ENCODE measurements around the gene TBL1X. TPM values are rescaled to one million over a fixed set of nuclear protein-coding genes. Genes with fewer than 3 reads are reported as not detected.

Gene TBL1X
- total and polyA plus RNA-seq, 7 donors = 2.0 to 17.6 (median 7.8) TPM

DNA sequence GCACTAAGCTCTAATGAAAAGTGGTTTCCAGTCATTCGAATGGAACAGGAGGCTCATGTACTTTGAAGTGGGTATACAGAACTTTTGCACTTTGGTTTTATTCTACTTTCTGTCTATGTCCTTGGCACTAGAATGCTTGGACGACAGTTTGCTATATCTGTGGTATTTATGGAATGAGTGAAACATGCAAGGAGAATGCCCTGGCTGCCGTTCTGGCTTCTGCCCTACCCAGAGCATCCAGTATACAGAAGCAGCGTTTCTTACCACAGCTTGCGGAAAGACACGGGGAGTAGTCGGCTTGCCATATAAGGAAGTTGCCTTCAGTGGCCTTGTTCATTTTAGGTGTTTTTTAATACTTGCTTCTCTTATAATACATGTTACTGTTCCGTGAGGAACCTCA, 98.0 kb downstream of the TBL1X start:
- H3K27ac ChIP-seq = no peak overlapping the region
- H3K9me3 ChIP-seq = no peaks in the 10 kb centered on the region
- H3K4me3 ChIP-seq = no peak overlapping the region
- intact Hi-C loops (cut with DNase I) = no loop called here
- TF ChIP-seq, protein P1, sequence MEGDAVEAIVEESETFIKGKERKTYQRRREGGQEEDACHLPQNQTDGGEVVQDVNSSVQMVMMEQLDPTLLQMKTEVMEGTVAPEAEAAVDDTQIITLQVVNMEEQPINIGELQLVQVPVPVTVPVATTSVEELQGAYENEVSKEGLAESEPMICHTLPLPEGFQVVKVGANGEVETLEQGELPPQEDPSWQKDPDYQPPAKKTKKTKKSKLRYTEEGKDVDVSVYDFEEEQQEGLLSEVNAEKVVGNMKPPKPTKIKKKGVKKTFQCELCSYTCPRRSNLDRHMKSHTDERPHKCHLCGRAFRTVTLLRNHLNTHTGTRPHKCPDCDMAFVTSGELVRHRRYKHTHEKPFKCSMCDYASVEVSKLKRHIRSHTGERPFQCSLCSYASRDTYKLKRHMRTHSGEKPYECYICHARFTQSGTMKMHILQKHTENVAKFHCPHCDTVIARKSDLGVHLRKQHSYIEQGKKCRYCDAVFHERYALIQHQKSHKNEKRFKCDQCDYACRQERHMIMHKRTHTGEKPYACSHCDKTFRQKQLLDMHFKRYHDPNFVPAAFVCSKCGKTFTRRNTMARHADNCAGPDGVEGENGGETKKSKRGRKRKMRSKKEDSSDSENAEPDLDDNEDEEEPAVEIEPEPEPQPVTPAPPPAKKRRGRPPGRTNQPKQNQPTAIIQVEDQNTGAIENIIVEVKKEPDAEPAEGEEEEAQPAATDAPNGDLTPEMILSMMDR (IDR thresholded peaks at IDR 0.05) = no peak
- DNase-seq (peak in 1 of 2 donors; percentile 30), ATAC-seq (peak in 3 of 4 donors; percentile 55 to 63 (median 58))
- 44 to 54% (median 45%) methylated on average over 8 of the region's 8 CpGs for WGBS, 3 donors
- peaks cover 11% of the 10 kb centered on the region for H3K4me1 ChIP-seq
- H3K27me3 ChIP-seq (ENCODE audit: insufficient read depth in 3 of 3, low read length in 2 of 3) = no peaks in the 10 kb centered on the region
- no peaks in the 10 kb centered on the region for H3K36me3 ChIP-seq (ENCODE audit: insufficient read depth in 1 of 2, low read depth in 1 of 2)

DNA sequence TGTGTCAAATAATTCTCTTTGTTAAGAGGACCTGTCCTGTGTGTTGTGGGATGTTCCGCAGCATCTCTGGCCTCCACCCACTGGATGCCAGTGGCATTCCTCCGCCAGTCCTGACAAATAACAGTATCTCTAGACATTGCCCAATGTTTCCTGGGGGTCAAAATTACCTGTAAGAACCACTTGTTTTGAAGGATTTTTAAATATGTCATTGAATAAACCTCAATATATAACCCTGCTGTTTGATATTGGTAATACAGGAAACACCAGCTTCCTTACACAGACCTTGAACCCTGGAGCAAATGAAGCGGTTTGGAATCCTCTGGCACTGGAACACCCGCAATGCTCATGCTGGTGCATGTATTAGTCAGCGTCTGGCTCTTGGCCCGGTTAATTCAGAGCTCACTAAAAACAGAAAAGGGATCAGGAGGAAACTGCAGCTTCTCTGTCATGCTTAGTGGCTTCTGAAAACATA, 101.3 kb downstream of the TBL1X start:
- peaks cover 11% of the 10 kb centered on the region for H3K4me1 ChIP-seq
- DNase-seq (peak; percentile 65 to 69), ATAC-seq (peak; percentile 69 to 91 (median 80))
- TF ChIP-seq, protein P1 (IDR thresholded peaks at IDR 0.05) = no peak
- 8 to 33% (median 13%) methylated on average over 6 of the region's 6 CpGs for WGBS, 3 donors
- no peaks in the 10 kb centered on the region for H3K36me3 ChIP-seq (ENCODE audit: insufficient read depth in 1 of 2, low read depth in 1 of 2)
- intact Hi-C loops (cut with DNase I) = no loop called here
- H3K27me3 ChIP-seq (ENCODE audit: insufficient read depth in 3 of 3, low read length in 2 of 3) = no peaks in the 10 kb centered on the region
- H3K4me3 ChIP-seq = peak overlapping the region; percentile 11
- H3K27ac ChIP-seq = peak overlapping the region; percentile 9
- H3K9me3 ChIP-seq = no peaks in the 10 kb centered on the region

DNA sequence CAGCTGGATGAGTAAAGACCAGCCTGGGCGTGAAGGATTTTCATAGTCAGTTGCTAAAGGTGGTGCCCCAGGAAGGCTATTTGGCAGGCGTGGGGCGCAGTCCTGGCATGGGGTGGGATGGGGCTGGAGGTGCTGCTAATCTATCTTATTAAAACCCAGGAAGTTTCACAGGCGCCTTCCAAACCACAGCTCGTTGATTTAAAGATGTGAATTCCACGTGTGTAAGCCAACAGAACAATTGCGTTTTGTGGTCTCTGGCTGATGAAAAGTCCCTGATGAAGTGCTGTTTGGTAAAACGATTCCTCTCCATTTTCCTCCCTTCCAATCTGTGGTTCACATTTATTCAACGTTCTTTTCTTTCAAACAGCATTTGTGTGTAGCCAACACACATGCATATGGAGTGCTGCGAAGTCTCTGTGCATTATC, 105.0 kb downstream of the TBL1X start:
- H3K27me3 ChIP-seq (ENCODE audit: insufficient read depth in 3 of 3, low read length in 2 of 3) = no peaks in the 10 kb centered on the region
- TF ChIP-seq, protein P1 (IDR thresholded peaks at IDR 0.05) = no peak
- no peaks in the 10 kb centered on the region for H3K9me3 ChIP-seq
- WGBS, 3 donors = 61 to 75% (median 74%) methylated on average over 10 of the region's 10 CpGs
- H3K4me1 ChIP-seq = peaks cover 11% of the 10 kb centered on the region
- H3K27ac ChIP-seq = no peak overlapping the region
- H3K36me3 ChIP-seq (ENCODE audit: insufficient read depth in 1 of 2, low read depth in 1 of 2) = no peaks in the 10 kb centered on the region
- ATAC-seq = no peak
- intact Hi-C loops (cut with DNase I) = no loop called here
- H3K4me3 ChIP-seq = no peak overlapping the region
- DNase-seq = no peak

DNA sequence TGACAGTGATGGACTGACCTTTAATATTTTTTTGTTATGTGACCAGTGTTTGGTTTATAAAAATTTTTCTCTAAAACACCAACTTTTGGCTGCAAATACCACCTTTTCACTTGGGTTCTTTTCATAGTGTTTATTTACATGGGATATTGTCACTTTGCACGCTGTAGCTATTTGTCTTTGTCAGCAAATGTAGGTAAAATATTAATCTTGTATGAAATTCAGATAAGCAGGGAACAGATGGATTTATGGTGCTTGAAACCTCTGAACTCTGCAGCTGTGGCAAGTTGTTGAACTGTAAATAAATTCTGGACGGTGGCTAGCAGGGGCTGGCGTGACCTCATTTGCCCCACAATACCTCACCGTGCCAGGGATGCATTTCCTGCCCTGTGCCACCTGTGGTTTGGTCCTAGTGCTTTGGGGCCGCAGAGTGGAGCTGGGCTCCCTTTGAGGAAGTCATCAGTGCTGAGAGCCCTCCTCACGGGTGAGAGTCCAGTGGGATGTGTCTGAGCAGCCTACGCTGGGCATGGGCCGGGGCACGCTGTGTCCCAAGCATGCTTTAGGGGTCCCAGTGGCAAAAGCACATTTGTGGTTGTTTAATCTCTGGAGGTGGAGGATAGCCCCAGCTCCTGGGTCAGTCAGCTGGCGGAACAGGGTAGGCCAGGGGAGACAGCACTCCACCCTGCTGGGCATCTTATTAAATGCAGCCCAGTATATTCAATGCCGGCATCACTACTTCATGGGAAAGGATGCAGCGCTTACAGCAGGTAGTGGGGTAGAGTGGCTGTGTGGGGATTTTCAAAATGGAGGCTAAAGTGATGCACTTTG, 108.6 kb downstream of the TBL1X start:
- H3K9me3 ChIP-seq = no peaks in the 10 kb centered on the region
- 44 to 58% (median 49%) methylated on average over 12 of the region's 12 CpGs for WGBS, 3 donors
- DNase-seq = no peak
- H3K27me3 ChIP-seq (ENCODE audit: insufficient read depth in 3 of 3, low read length in 2 of 3) = no peaks in the 10 kb centered on the region
- intact Hi-C loops (cut with DNase I) = no loop called here
- TF ChIP-seq, protein P1 (IDR thresholded peaks at IDR 0.05) = no peak
- H3K27ac ChIP-seq = no peak overlapping the region
- H3K4me1 ChIP-seq = no peaks in the 10 kb centered on the region
- ATAC-seq = peak in 2 of 4 donors; percentile 30 to 39
- no peak overlapping the region for H3K4me3 ChIP-seq
- no peaks in the 10 kb centered on the region for H3K36me3 ChIP-seq (ENCODE audit: insufficient read depth in 1 of 2, low read depth in 1 of 2)
